ENCODE results near the gene ZCCHC14. TPM values are rescaled to one million over a fixed set of nuclear protein-coding genes. Genes with fewer than 3 reads are reported as not detected.

Gene ZCCHC14
- total RNA-seq, 4 donors from 2014 or later = 12.9 to 24.7 (median 18.6) TPM

GRCh38 chr16:87404764-87405625, 87.8 kb downstream of the ZCCHC14 start:
- H3K4me1 ChIP-seq = no peaks in the 10 kb centered on the region
- no peaks in the 10 kb centered on the region for H3K27me3 ChIP-seq
- intact Hi-C loops (cut with DNase I) = no loop called here
- no peaks in the 10 kb centered on the region for H3K9me3 ChIP-seq
- TF ChIP-seq EP300 (IDR thresholded peaks at IDR 0.05) (no peak), POLR2A (IDR thresholded peaks at IDR 0.05; ENCODE audit: low read depth) (no peak), CTCF (IDR thresholded peaks at IDR 0.05) (no peak), POLR2AphosphoS5 (IDR thresholded peaks at IDR 0.05) (peak in 1 of 2 donors; percentile 4)
- H3K36me3 ChIP-seq = peaks cover 52 to 99% (median 85%) of the 10 kb centered on the region in 4 donors
- no peak overlapping the region for H3K4me3 ChIP-seq
- DNase-seq (ENCODE audit: extremely low spot score) = no peak
- H3K27ac ChIP-seq (replicated peaks in 1 of 4) = no peak overlapping the region
- WGBS = 95% methylated on average over 19 of the region's 19 CpGs

DNA sequence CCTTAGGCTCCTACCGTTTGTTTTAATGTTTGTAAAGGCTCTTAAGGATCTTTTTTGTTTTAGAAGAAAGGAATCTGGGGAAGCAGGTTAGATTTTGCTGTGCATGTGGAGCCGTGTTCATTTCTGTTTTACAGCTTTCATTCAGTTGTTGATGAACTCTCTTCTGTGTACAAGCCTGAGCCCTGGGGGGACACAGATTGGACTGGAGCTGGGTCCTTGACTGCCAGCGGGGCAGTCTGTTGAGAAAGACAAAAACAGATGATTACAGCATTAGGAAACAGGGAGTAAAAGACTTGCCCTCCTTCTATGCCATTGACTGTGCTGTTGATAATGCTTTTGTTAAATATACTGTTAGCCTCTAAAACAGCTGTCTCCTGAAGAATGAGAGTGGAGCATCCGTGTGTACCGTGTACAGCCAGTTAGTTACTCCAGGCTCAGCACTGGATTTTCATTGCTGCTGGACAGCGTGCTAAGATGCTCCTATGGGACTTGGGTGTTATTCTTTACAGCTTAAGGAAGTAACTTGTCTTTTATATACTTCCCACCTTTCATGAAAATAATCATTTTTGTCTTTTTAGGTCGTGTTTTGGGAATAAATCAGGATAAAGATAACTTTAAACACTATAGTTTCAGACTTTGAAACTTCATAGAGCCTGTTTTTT, 97.5 kb downstream of the ZCCHC14 start:
- H3K27ac ChIP-seq (replicated peaks in 1 of 4) = peak overlapping the region in 2 of 4 donors; percentile 53 to 100
- no peaks in the 10 kb centered on the region for H3K9me3 ChIP-seq
- H3K36me3 ChIP-seq = peaks cover 17 to 20% (median 18%) of the 10 kb centered on the region in 4 donors
- TF ChIP-seq POLR2A (IDR thresholded peaks at IDR 0.05; ENCODE audit: low read depth) = no peak
- no peak for TF ChIP-seq EP300 (IDR thresholded peaks at IDR 0.05)
- TF ChIP-seq CTCF (IDR thresholded peaks at IDR 0.05) = no peak
- TF ChIP-seq POLR2AphosphoS5 (IDR thresholded peaks at IDR 0.05) = no peak
- 71% methylated on average over 7 of the region's 7 CpGs for WGBS
- H3K27me3 ChIP-seq = no peaks in the 10 kb centered on the region
- no peak overlapping the region for H3K4me3 ChIP-seq
- H3K4me1 ChIP-seq = peaks cover 30 to 50% (median 45%) of the 10 kb centered on the region in 4 donors
- DNase-seq (ENCODE audit: extremely low spot score) = no peak
- intact Hi-C loops (cut with DNase I) = no loop called here

DNA sequence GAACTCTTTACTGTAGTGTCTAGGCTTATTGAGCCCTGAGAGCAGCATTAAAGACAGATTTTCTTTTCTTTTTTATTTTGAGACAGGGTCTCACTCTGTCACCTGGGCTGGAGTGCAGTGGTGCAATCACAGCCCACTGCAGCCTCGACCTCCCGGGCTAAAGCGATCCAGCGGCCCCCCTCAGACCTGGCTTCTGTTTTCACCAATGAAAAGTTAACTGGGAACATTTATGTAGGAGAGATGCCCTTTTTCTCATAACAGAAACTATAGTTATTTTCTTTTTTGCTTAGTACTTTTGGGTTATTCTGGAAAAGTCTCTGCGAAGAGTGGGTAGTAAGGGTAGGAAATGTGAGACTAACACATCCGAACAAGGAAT, 99.2 kb downstream of the ZCCHC14 start:
- peak overlapping the region; percentile 77 to 92 (median 82) for H3K4me3 ChIP-seq
- H3K36me3 ChIP-seq = peaks cover under 1 to 4% (median 2%) of the 10 kb centered on the region in 4 donors
- no peak for DNase-seq (ENCODE audit: extremely low spot score)
- intact Hi-C loops (cut with DNase I) = loop anchor here (2.0 kb wide), 1 partner anchor 99 kb away; the partner anchor contains the start of gene ZCCHC14
- TF ChIP-seq CTCF (IDR thresholded peaks at IDR 0.05) (no peak), EP300 (IDR thresholded peaks at IDR 0.05) (no peak), POLR2AphosphoS5 (IDR thresholded peaks at IDR 0.05) (no peak), POLR2A (IDR thresholded peaks at IDR 0.05; ENCODE audit: low read depth) (no peak)
- H3K27ac ChIP-seq (replicated peaks in 1 of 4) = peak overlapping the region; percentile 97 to 100 (median 99)
- no peaks in the 10 kb centered on the region for H3K27me3 ChIP-seq
- 76% methylated on average over 6 of the region's 6 CpGs for WGBS
- no peaks in the 10 kb centered on the region for H3K9me3 ChIP-seq
- H3K4me1 ChIP-seq = peaks cover 35 to 53% (median 49%) of the 10 kb centered on the region in 4 donors

GRCh38 chr16:87392821-87393679, 99.8 kb downstream of the ZCCHC14 start:
- intact Hi-C loops (cut with DNase I) = loop anchor here (2.0 kb wide), 1 partner anchor 100 kb away; the partner anchor contains the start of gene ZCCHC14
- no peaks in the 10 kb centered on the region for H3K36me3 ChIP-seq
- H3K9me3 ChIP-seq = no peaks in the 10 kb centered on the region
- no peak for TF ChIP-seq POLR2A (IDR thresholded peaks at IDR 0.05; ENCODE audit: low read depth)
- TF ChIP-seq CTCF (IDR thresholded peaks at IDR 0.05) = peak in 2 of 3 experiments; percentile 35 to 43
- no peak for TF ChIP-seq EP300 (IDR thresholded peaks at IDR 0.05)
- peak in 1 of 2 donors; percentile 44 for TF ChIP-seq POLR2AphosphoS5 (IDR thresholded peaks at IDR 0.05)
- no peaks in the 10 kb centered on the region for H3K27me3 ChIP-seq
- peak overlapping the region; percentile 97 to 100 (median 99) for H3K27ac ChIP-seq (replicated peaks in 1 of 4)
- DNase-seq (ENCODE audit: extremely low spot score) = no peak
- H3K4me1 ChIP-seq = peaks cover 39 to 57% (median 50%) of the 10 kb centered on the region in 4 donors
- WGBS = 3% methylated on average over 18 of the region's 53 CpGs
- H3K4me3 ChIP-seq = peak overlapping the region; percentile 77 to 92 (median 82)

Measured in esophagus muscularis mucosa (tissue), 4 donors.